Esophagus muscularis mucosa (tissue), 4 donors: ENCODE data around the gene MAP2K2. TPM values are rescaled to one million over a fixed set of nuclear protein-coding genes. Genes with fewer than 3 reads are reported as not detected.
"Not testable (repeated sequence)": the region's sequence is repeated elsewhere in the genome, so short reads cannot be mapped to it uniquely, and the experiment has no call there.

Experiments used
- DNase-seq: peaks from one replicate; pipeline ENCODE4 v3.0.0-alpha.2; 2017; ENCODE audit errors: extremely low spot score
- H3K27ac ChIP-seq, 4 donors: fragments of 200-600 bp; sonication (generic); replicated peaks in 1 of 4; 1 replicate in 3 of 4; 2 replicates in 1 of 4; pipeline ENCODE4 v1.5.1; 2016 to 2019; ENCODE audit warnings: mild to moderate bottlenecking in 1 of 4
- H3K27me3 ChIP-seq, 4 donors: fragments of 200-600 bp; sonication (generic); one replicate each; pipeline versions ENCODE4 v1.5.1 to v1.6.0; 2016 to 2019
- H3K36me3 ChIP-seq, 4 donors: fragments of 200-600 bp; sonication (generic); one replicate each; pipeline ENCODE4 v1.5.1; 2016 to 2019
- H3K4me1 ChIP-seq, 4 donors: fragments of 200-600 bp; sonication (generic); one replicate each; pipeline ENCODE4 v1.5.1; 2016 to 2019
- H3K4me3 ChIP-seq, 4 donors: fragments of 200-600 bp; sonication (generic); 1 replicate in 2 of 4; 2 replicates in 2 of 4; pipeline ENCODE4 v1.5.1; 2016 to 2019; ENCODE audit warnings: mild to moderate bottlenecking in 4 of 4, moderate library complexity in 1 of 4
- H3K9me3 ChIP-seq, 4 donors: fragments of 200-600 bp; sonication (generic); 1 replicate in 3 of 4; 2 replicates in 1 of 4; pipeline ENCODE4 v1.5.1; 2016 to 2019
- CTCF ChIP-seq, 3 experiments: fragments of 200-600 bp in 2 of 3; fragments of 450-650 bp in 1 of 3; sonication (generic) in 2 of 3; IDR thresholded peaks; one replicate each; pipeline ENCODE4 v1.5.1; 2017 to 2019; ENCODE audit warnings: antibody characterized with exemption in 3 of 3, mild to moderate bottlenecking in 2 of 3, moderate library complexity in 1 of 3
- EP300 ChIP-seq: sonication (generic); formaldehyde crosslinking; IDR thresholded peaks from one replicate; pipeline ENCODE4 v1.6.1; 2017; ENCODE audit warnings: antibody characterized with exemption
- POLR2A ChIP-seq: fragments of 450-650 bp; IDR thresholded peaks from one replicate; pipeline ENCODE4 v1.6.1; 2017; ENCODE audit warnings: antibody characterized with exemption, moderate library complexity, mild to moderate bottlenecking, low read depth
- POLR2AphosphoS5 ChIP-seq, 2 donors: sonication (generic); formaldehyde crosslinking; IDR thresholded peaks; one replicate each; pipeline ENCODE4 v1.6.1; 2017; ENCODE audit warnings: antibody characterized with exemption in 2 of 2
- WGBS: methylation state at CpG from one replicate; pipeline ENCODE4 v1.1.5; 2018; 5-methylcytosine and 5-hydroxymethylcytosine counted together
- intact Hi-C: fragments of 100-400 bp; cut with DNase I; formaldehyde crosslinking; loops from one replicate; pipeline ENCODE4 v1.15.1; 2023
- total RNA-seq, 4 donors: library from RNA; depleted of rRNA; stranded (reverse); fragments of >200 nt; gene quantifications; one replicate each; pipeline versions ENCODE4 v1.1.0 to v1.2.1, GENCODE V29; 2016

Gene MAP2K2
- total RNA-seq, 4 donors from 2014 or later = 59.0 to 145 (median 101) TPM

GRCh38 chr19:4130744-4131438 is 7.0 kb upstream of the MAP2K2 start:
- Histone ChIP-seq H3K9me3 (no peaks in the 10 kb centered on the region), H3K4me3 (no peak overlapping the region), H3K36me3 (no peaks in the 10 kb centered on the region), H3K27me3 (peaks cover 0 to 20% (median 0%) of the 10 kb centered on the region in 4 donors), H3K27ac (peak overlapping the region in 3 of 4 donors; percentile 41 to 51 (median 43)), H3K4me1 (peaks cover 0 to 14% (median 9%) of the 10 kb centered on the region in 4 donors)
- intact Hi-C loops = loop anchor here (10.0 kb wide), 1 partner anchor 146 kb away; the partner anchor contains the start of gene EEF2
- no peak for DNase-seq
- peak in 1 of 2 donors; percentile 37 for TF ChIP-seq POLR2AphosphoS5 (IDR thresholded peaks at IDR 0.05)
- TF ChIP-seq CTCF (IDR thresholded peaks at IDR 0.05) = no peak
- TF ChIP-seq POLR2A = no peak
- 47% methylated on average over 8 of the region's 8 CpGs for WGBS

- H3K4me1 ChIP-seq = peaks cover 4 to 15% (median 8%) of the 10 kb centered on the region in 4 donors
- 92% methylated on average over 7 of the region's 7 CpGs for WGBS
- peaks cover 0 to 20% (median 0%) of the 10 kb centered on the region in 4 donors for H3K27me3 ChIP-seq
- H3K9me3 ChIP-seq, H3K4me3 ChIP-seq, H3K36me3 ChIP-seq, DNase-seq, H3K27ac ChIP-seq, intact Hi-C loops: not testable (repeated sequence)
These were observed 5.1 kb upstream of the MAP2K2 start for GRCh38 chr19:4129050-4129449.

GRCh38 chr19:4127322-4127721 is 3.4 kb upstream of the MAP2K2 start:
- WGBS = 83% methylated on average over 4 of the region's 4 CpGs
- H3K4me3 ChIP-seq, H3K27ac ChIP-seq, H3K9me3 ChIP-seq, DNase-seq, H3K36me3 ChIP-seq, intact Hi-C loops: not testable (repeated sequence)
- H3K27me3 ChIP-seq = peaks cover 0 to 20% (median 0%) of the 10 kb centered on the region in 4 donors
- H3K4me1 ChIP-seq = peaks cover 14 to 22% (median 19%) of the 10 kb centered on the region in 4 donors

GRCh38 chr19:4124638-4125037 is 716 bp upstream of the MAP2K2 start:
- H3K4me3 ChIP-seq = peak overlapping the region; percentile 84 to 97 (median 86)

GRCh38 chr19:4122480-4122879 is 1.4 kb downstream of the MAP2K2 start:
- TF ChIP-seq POLR2A = no peak
- TF ChIP-seq CTCF (IDR thresholded peaks at IDR 0.05) = no peak
- TF ChIP-seq POLR2AphosphoS5 (IDR thresholded peaks at IDR 0.05) = no peak
- no peak for TF ChIP-seq EP300
- Histone ChIP-seq H3K4me1 (peaks cover 20 to 47% (median 40%) of the 10 kb centered on the region in 4 donors), H3K36me3 (peaks cover 0 to 21% (median 15%) of the 10 kb centered on the region in 4 donors), H3K9me3 (no peaks in the 10 kb centered on the region), H3K4me3 (peak overlapping the region; percentile 84 to 97 (median 86)), H3K27ac (peak overlapping the region; percentile 77 to 80 (median 79)), H3K27me3 (no peaks in the 10 kb centered on the region)
- intact Hi-C loops = loop anchor here (5.0 kb wide), 2 partner anchors 40 to 55 kb away; partner anchors contain the start of gene ZBTB7A
- DNase-seq = no peak
- 69% methylated on average over 5 of the region's 5 CpGs for WGBS

More at GRCh38 chr19:4124638-4125037, 716 bp upstream of the MAP2K2 start:
- H3K4me1 ChIP-seq = peaks cover 20 to 46% (median 38%) of the 10 kb centered on the region in 4 donors
- H3K27ac ChIP-seq = peak overlapping the region; percentile 77 to 80 (median 79)
- intact Hi-C loops = loop anchor here (5.0 kb wide), 2 partner anchors 42 to 57 kb away; partner anchors contain the start of gene ZBTB7A
- no peak for DNase-seq
- H3K27me3 ChIP-seq = peaks cover 0 to 6% (median 0%) of the 10 kb centered on the region in 4 donors
- H3K9me3 ChIP-seq = no peaks in the 10 kb centered on the region
- peaks cover 0 to 8% (median 3%) of the 10 kb centered on the region in 4 donors for H3K36me3 ChIP-seq
- TF ChIP-seq EP300 = no peak
- no peak for TF ChIP-seq POLR2AphosphoS5 (IDR thresholded peaks at IDR 0.05)
- no peak for TF ChIP-seq POLR2A
- TF ChIP-seq CTCF (IDR thresholded peaks at IDR 0.05) = no peak
- WGBS = 48% methylated on average over 8 of the region's 8 CpGs
